Neural crest cell (in vitro differentiated cells): Measurements from ENCODE around the gene C2orf49. TPM values are rescaled to one million over a fixed set of nuclear protein-coding genes. Genes with fewer than 3 reads are reported as not detected.

Source experiments
- DNase-seq: peaks from one replicate; pipeline ENCODE4 v3.0.0; 2021; ENCODE audit warnings: low read depth, mixed read lengths, low spot score
- H3K27ac Mint-ChIP-seq: one replicate; pipeline ENCODE4 v1.8.0; 2021; ENCODE audit warnings: mild to moderate bottlenecking, mixed read lengths; ENCODE audit not compliant: unreplicated experiment
- H3K27me3 Mint-ChIP-seq: 2 replicates; pipeline ENCODE4 v1.8.0; 2021; ENCODE audit warnings: low read depth, mild to moderate bottlenecking, mixed read lengths
- H3K36me3 Mint-ChIP-seq: 2 replicates; pipeline ENCODE4 v1.8.0; 2021; ENCODE audit warnings: low read depth, mild to moderate bottlenecking, mixed read lengths
- H3K4me1 Mint-ChIP-seq: 2 replicates; pipeline ENCODE4 v1.8.0; 2021; ENCODE audit warnings: mixed read lengths
- H3K4me3 Mint-ChIP-seq: one replicate; pipeline ENCODE4 v1.8.0; 2021; ENCODE audit warnings: mild to moderate bottlenecking, mixed read lengths
- H3K9me3 Mint-ChIP-seq: 2 replicates; pipeline ENCODE4 v1.8.0; 2021; ENCODE audit warnings: mixed read lengths
- CTCF ChIP-seq: fragments of 200-600 bp; sonication (generic); conservative IDR thresholded peaks from 2 replicates; pipeline ENCODE4 v1.5.0; 2021; ENCODE audit warnings: antibody characterized with exemption, mild to moderate bottlenecking
- total RNA-seq: library from RNA; stranded (reverse); gene quantifications from 2 replicates; pipeline ENCODE4 v1.2.1, GENCODE V29; 2021

The C2orf49 gene
- total RNA-seq, 1 donor from 2014 or later = 19.9 TPM

GRCh38 chr2:105329561-105330495 lies 7.5 kb upstream of the C2orf49 start, which contains the start of gene TGFBRAP1:
TSS of gene TGFBRAP1 (minus strand) at chr2:105329735. CDS start at chr2:105308301, 21,434 bp downstream.
- Mint-ChIP-seq H3K9me3 (no peaks in the 10 kb centered on the region), H3K4me1 (peaks cover 25% of the 10 kb centered on the region), H3K27ac (peak within 1 kb of the TSS; percentile 95), H3K4me3 (peak within 1 kb of the TSS; percentile 92), H3K27me3 (no peaks in the 10 kb centered on the region), H3K36me3 (no peaks in the 10 kb centered on the region)
- peak; percentile 20 for TF ChIP-seq CTCF
- DNase-seq = peak; percentile 36

- Mint-ChIP-seq H3K27me3 (no peaks in the 10 kb centered on the region), H3K27ac (no peak overlapping the region), H3K36me3 (no peaks in the 10 kb centered on the region), H3K4me1 (peaks cover 25% of the 10 kb centered on the region), H3K9me3 (no peaks in the 10 kb centered on the region), H3K4me3 (peak overlapping the region; percentile 90)
- TF ChIP-seq CTCF = no peak
- DNase-seq = no peak
Observed at GRCh38 chr2:105330681-105331375, 6.5 kb upstream of the C2orf49 start.

- no peak overlapping the region for H3K27ac Mint-ChIP-seq
- H3K9me3 Mint-ChIP-seq = no peaks in the 10 kb centered on the region
- DNase-seq = no peak
- no peaks in the 10 kb centered on the region for H3K36me3 Mint-ChIP-seq
- no peaks in the 10 kb centered on the region for H3K27me3 Mint-ChIP-seq
- peak overlapping the region; percentile 47 for H3K4me3 Mint-ChIP-seq
- no peak for TF ChIP-seq CTCF
- peaks cover 39% of the 10 kb centered on the region for H3K4me1 Mint-ChIP-seq
Observed at GRCh38 chr2:105334211-105334610, 3.1 kb upstream of the C2orf49 start.

GRCh38 chr2:105335469-105335868 lies 1.9 kb upstream of the C2orf49 start:
- TF ChIP-seq CTCF = no peak
- Mint-ChIP-seq H3K9me3 (no peaks in the 10 kb centered on the region), H3K27ac (no peak overlapping the region), H3K36me3 (no peaks in the 10 kb centered on the region), H3K4me3 (peak overlapping the region; percentile 99), H3K4me1 (peaks cover 35% of the 10 kb centered on the region), H3K27me3 (no peaks in the 10 kb centered on the region)
- no peak for DNase-seq

GRCh38 chr2:105336786-105337121 lies 586 bp upstream of the C2orf49 start:
- H3K36me3 Mint-ChIP-seq = no peaks in the 10 kb centered on the region
- no peak for TF ChIP-seq CTCF
- no peak for DNase-seq
- H3K4me3 Mint-ChIP-seq = peak overlapping the region; percentile 99
- peak overlapping the region; percentile 100 for H3K27ac Mint-ChIP-seq
- H3K27me3 Mint-ChIP-seq = no peaks in the 10 kb centered on the region
- H3K9me3 Mint-ChIP-seq = no peaks in the 10 kb centered on the region
- peaks cover 35% of the 10 kb centered on the region for H3K4me1 Mint-ChIP-seq
